HG03045 (cell line): ENCODE measurements around the gene SLC51B.
A peak's percentile ranks its signal among the peaks of the same experiment; 100 is the strongest.
"Not testable (repeated sequence)": the region's sequence is repeated elsewhere in the genome, so short reads cannot be mapped to it uniquely, and the experiment has no call there.

Experiments used
- ATAC-seq: cut with Tn5 transposase; IDR thresholded peaks from one replicate; pipeline ENCODE4 v1.9.1; 2021; ENCODE audit warnings: mild to moderate bottlenecking, moderate library complexity; ENCODE audit not compliant: unreplicated experiment

The SLC51B gene

GRCh38 chr15:65044724-65045481 lies at the start of gene SLC51B:
TSS of gene SLC51B (plus strand) at chr15:65045387. CDS start at chr15:65050005, 4,618 bp downstream.
- ATAC-seq, result no peak

GRCh38 chr15:64997066-64997465 lies 48.1 kb upstream of the SLC51B start:
- no peak for ATAC-seq

GRCh38 chr15:64997745-64998375 lies 47.3 kb upstream of the SLC51B start:
- ATAC-seq, result no peak

GRCh38 chr15:65004993-65005392 lies 40.2 kb upstream of the SLC51B start:
- ATAC-seq, result no peak

GRCh38 chr15:65006876-65007275 lies 38.3 kb upstream of the SLC51B start:
- no peak for ATAC-seq

GRCh38 chr15:65008983-65009382 lies 36.2 kb upstream of the SLC51B start:
- no peak for ATAC-seq

- ATAC-seq, result not testable (repeated sequence)
Observed at GRCh38 chr15:65011198-65011597, 34.0 kb upstream of the SLC51B start.

GRCh38 chr15:65020419-65020818 lies 24.8 kb upstream of the SLC51B start:
- no peak for ATAC-seq

- no peak for ATAC-seq
Observed at GRCh38 chr15:65021488-65021887, 23.7 kb upstream of the SLC51B start.

- ATAC-seq, result no peak
Observed at GRCh38 chr15:65026756-65027155, 18.4 kb upstream of the SLC51B start.

- no peak for ATAC-seq
Observed at GRCh38 chr15:65027593-65027992, 17.6 kb upstream of the SLC51B start.

GRCh38 chr15:65028338-65028737 lies 16.8 kb upstream of the SLC51B start:
- no peak for ATAC-seq

GRCh38 chr15:65028921-65029735 lies 16.1 kb upstream of the SLC51B start, which contains the start of gene MTFMT:
TSS of gene MTFMT (minus strand) at chr15:65029639. CDS start at chr15:65029613, 26 bp downstream.
- ATAC-seq, result peak; percentile 73

- ATAC-seq, result no peak
Observed at GRCh38 chr15:65029736-65030208, 15.4 kb upstream of the SLC51B start.

GRCh38 chr15:65032801-65033537 lies 12.2 kb upstream of the SLC51B start:
- no peak for ATAC-seq

GRCh38 chr15:65033659-65034269 lies 11.4 kb upstream of the SLC51B start:
- ATAC-seq, result no peak

- ATAC-seq, result no peak
Observed at GRCh38 chr15:65034719-65035118, 10.5 kb upstream of the SLC51B start.

GRCh38 chr15:65037309-65037708 lies 7.9 kb upstream of the SLC51B start:
- no peak for ATAC-seq

GRCh38 chr15:65038428-65038827 lies 6.8 kb upstream of the SLC51B start:
- no peak for ATAC-seq

GRCh38 chr15:65038836-65039235 lies 6.4 kb upstream of the SLC51B start:
- ATAC-seq, result no peak
